Mesenchymal stem cell (in vitro differentiated cells and primary cell): ENCODE data around the gene MELK. TPM values are rescaled to one million over a fixed set of nuclear protein-coding genes. Genes with fewer than 3 reads are reported as not detected.
"Not testable (repeated sequence)": the region's sequence is repeated elsewhere in the genome, so short reads cannot be mapped to it uniquely, and the experiment has no call there.

Experiments used
- DNase-seq: peaks from one replicate; pipeline ENCODE4 v3.0.0-alpha.2; 2013
- H2AFZ ChIP-seq: one replicate; pipeline ENCODE4 v1.6.1; 2013; ENCODE audit warnings: low read depth, mild to moderate bottlenecking, control low read depth, inconsistent platforms, low read length, moderate library complexity
- H2AK5ac ChIP-seq: 2 replicates; pipeline ENCODE4 v1.6.1; 2013; ENCODE audit warnings: low read length, moderate library complexity, mild to moderate bottlenecking, inconsistent platforms; ENCODE audit not compliant: severe bottlenecking
- H2BK120ac ChIP-seq: one replicate; pipeline ENCODE4 v1.6.1; 2013; ENCODE audit warnings: low read depth, mild to moderate bottlenecking, inconsistent platforms, low read length, moderate library complexity
- H2BK12ac ChIP-seq, 2 experiments: one replicate each; pipeline ENCODE4 v1.6.1; 2013; ENCODE audit warnings: inconsistent platforms in 2 of 2, low read length in 2 of 2, mild to moderate bottlenecking in 2 of 2, moderate library complexity in 2 of 2, control low read depth in 1 of 2
- H2BK15ac ChIP-seq: one replicate; pipeline ENCODE4 v1.6.1; 2013; ENCODE audit warnings: mild to moderate bottlenecking, low read depth, inconsistent platforms; ENCODE audit not compliant: poor library complexity, severe bottlenecking
- H2BK5ac ChIP-seq: 2 replicates; pipeline ENCODE4 v1.6.1; 2013; ENCODE audit warnings: low read depth, mild to moderate bottlenecking, low read length, control low read depth, inconsistent platforms; ENCODE audit not compliant: poor library complexity, severe bottlenecking
- H3K14ac ChIP-seq, 2 experiments: one replicate each; pipeline ENCODE4 v1.6.1; 2013; ENCODE audit warnings: inconsistent platforms in 2 of 2, low read length in 2 of 2, control low read depth in 1 of 2, mild to moderate bottlenecking in 1 of 2, moderate library complexity in 1 of 2
- H3K18ac ChIP-seq, 2 experiments: one replicate each; pipeline ENCODE4 v1.6.1; 2013; ENCODE audit warnings: inconsistent platforms in 2 of 2, low read length in 2 of 2, control low read depth in 1 of 2, low read depth in 1 of 2, mild to moderate bottlenecking in 1 of 2
- H3K23ac ChIP-seq, 2 experiments: one replicate each; pipeline ENCODE4 v1.6.1; 2013; ENCODE audit warnings: inconsistent platforms in 2 of 2, low read length in 2 of 2, mild to moderate bottlenecking in 2 of 2, moderate library complexity in 2 of 2, control low read depth in 1 of 2
- H3K27ac ChIP-seq: 2 replicates; pipeline ENCODE4 v1.5.1; 2013; ENCODE audit warnings: mild to moderate bottlenecking, moderate library complexity, low read length, control low read depth, inconsistent platforms; ENCODE audit not compliant: poor library complexity, severe bottlenecking
- H3K27me3 ChIP-seq, 2 experiments: 2 replicates each; pipeline versions ENCODE4 v1.6.1 to v1.7.0; 2013; ENCODE audit warnings: low read length in 2 of 2, mild to moderate bottlenecking in 2 of 2, moderate library complexity in 2 of 2, control low read depth in 1 of 2, inconsistent platforms in 1 of 2; ENCODE audit not compliant: control insufficient read depth in 1 of 2, insufficient read depth in 1 of 2
- H3K36me3 ChIP-seq, 2 experiments: 2 replicates each; pipeline versions ENCODE4 v1.6.1 to v1.7.0; 2013; ENCODE audit warnings: low read length in 2 of 2, control low read depth in 1 of 2, inconsistent platforms in 1 of 2, low read depth in 1 of 2, mild to moderate bottlenecking in 1 of 2; ENCODE audit not compliant: insufficient read depth in 2 of 2, control insufficient read depth in 1 of 2
- H3K4ac ChIP-seq, 2 experiments: one replicate each; pipeline ENCODE4 v1.6.1; 2013; ENCODE audit warnings: inconsistent platforms in 2 of 2, low read length in 2 of 2, mild to moderate bottlenecking in 2 of 2, moderate library complexity in 2 of 2, control low read depth in 1 of 2, low read depth in 1 of 2
- H3K4me1 ChIP-seq: 2 replicates; pipeline ENCODE4 v1.6.1; 2013; ENCODE audit warnings: low read depth, low read length, control low read depth; ENCODE audit not compliant: control insufficient read depth, insufficient read depth
- H3K4me2 ChIP-seq: 2 replicates; pipeline ENCODE4 v1.6.1; 2013; ENCODE audit warnings: low read length, mild to moderate bottlenecking, inconsistent platforms; ENCODE audit not compliant: poor library complexity, severe bottlenecking
- H3K4me3 ChIP-seq, 2 experiments: 2 replicates each; pipeline versions ENCODE4 v1.5.1 to v1.7.0; 2013; ENCODE audit warnings: low read length in 2 of 2, mild to moderate bottlenecking in 2 of 2, control low read depth in 1 of 2, low read depth in 1 of 2; ENCODE audit not compliant: insufficient read depth in 1 of 2
- H3K79me1 ChIP-seq: replicated peaks from 2 replicates; pipeline ENCODE4 v1.6.1; 2013; ENCODE audit warnings: mild to moderate bottlenecking, control low read depth, low read length, inconsistent platforms; ENCODE audit not compliant: poor library complexity, severe bottlenecking
- H3K9ac ChIP-seq: 2 replicates; pipeline ENCODE4 v1.7.0; 2013; ENCODE audit warnings: mild to moderate bottlenecking, low read length, moderate library complexity
- H3K9me3 ChIP-seq: 2 replicates; pipeline ENCODE4 v1.7.0; 2013; ENCODE audit warnings: mild to moderate bottlenecking, low read length; ENCODE audit not compliant: control insufficient read depth
- H4K8ac ChIP-seq: one replicate; pipeline ENCODE4 v1.6.1; 2013; ENCODE audit warnings: inconsistent platforms, mild to moderate bottlenecking, low read length, moderate library complexity
- H4K91ac ChIP-seq: one replicate; pipeline ENCODE4 v1.6.1; 2013; ENCODE audit warnings: mild to moderate bottlenecking, low read length, inconsistent platforms
- WGBS: methylation state at CpG from one replicate; pipeline ENCODE4 v1.1.7; 2013; ENCODE audit warnings: mixed read lengths; 5-methylcytosine and 5-hydroxymethylcytosine counted together
- polyA plus RNA-seq, 2 experiments: library from polyadenylated mRNA; stranded (reverse); fragments of 200-250 nt; gene quantifications; one replicate each; pipeline ENCODE4 v1.2.3, GENCODE V29; 2013

MELK gene
- 10.9 TPM for polyA plus RNA-seq (2013, experiment 1 of 2)
- polyA plus RNA-seq (2013, experiment 2 of 2), result 11.1 TPM

DNA sequence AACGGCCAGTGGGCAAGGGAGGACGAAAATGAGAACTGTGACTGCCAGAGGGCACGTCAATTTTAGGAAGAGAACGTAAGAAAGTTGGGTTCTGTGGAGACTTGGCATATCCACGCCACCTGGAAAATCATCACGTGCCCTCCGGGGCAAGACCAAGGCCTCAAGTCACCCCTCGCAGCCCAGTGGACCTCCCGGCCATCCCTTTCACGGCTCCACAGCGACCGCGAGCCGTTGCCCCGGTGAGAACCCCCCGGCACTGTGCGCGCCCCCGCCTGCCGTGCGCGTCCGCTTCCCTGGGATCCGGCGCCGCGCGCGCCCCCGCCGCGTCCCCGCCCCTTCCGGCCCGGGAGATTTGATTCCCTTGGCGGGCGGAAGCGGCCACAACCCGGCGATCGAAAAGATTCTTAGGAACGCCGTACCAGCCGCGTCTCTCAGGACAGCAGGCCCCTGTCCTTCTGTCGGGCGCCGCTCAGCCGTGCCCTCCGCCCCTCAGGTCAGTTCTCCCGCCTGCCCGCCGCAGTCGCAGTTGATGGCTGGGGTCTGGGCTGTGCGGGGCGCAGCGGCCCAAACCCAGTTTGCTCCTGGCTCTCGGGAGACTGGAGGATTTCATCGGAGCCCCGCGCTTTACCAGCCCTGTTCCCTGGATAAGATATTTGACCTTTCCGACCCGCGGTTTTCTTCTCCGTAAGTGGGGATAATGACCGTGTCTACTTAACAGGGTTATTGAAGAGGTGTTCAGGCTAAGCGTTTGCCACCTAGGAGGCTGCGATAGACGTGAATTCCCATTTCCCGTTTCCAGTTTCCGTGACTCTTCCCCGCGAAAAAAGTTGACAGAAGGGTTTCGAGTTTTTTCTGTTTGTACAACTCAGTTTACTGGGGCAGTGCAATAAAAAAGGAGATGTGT is at the start of gene MELK:
MELK (plus strand) TSS at position 381 of the 904 bp plus-strand sequence. CDS start 8,787 bp downstream, outside the sequence.
- Histone ChIP-seq H2AFZ (peak within 1 kb of the TSS; percentile 95), H3K27me3 (no peaks in the 10 kb centered on the region), H3K79me1 (no peaks in the 10 kb centered on the region), H2BK12ac (peak within 1 kb of the TSS; percentile 65 to 90), H3K18ac (peak within 1 kb of the TSS; percentile 60 to 81), H2BK5ac (peak within 1 kb of the TSS; percentile 51), H3K36me3 (no peaks in the 10 kb centered on the region), H2AK5ac (peak within 1 kb of the TSS; percentile 69), H2BK15ac (peak within 1 kb of the TSS; percentile 3), H3K14ac (peak within 1 kb of the TSS in 1 of 2 experiments; percentile 87), H3K4me2 (peak within 1 kb of the TSS; percentile 87), H4K8ac (peak within 1 kb of the TSS; percentile 97), H3K27ac (peak within 1 kb of the TSS; percentile 49), H3K23ac (peak within 1 kb of the TSS in 1 of 2 experiments; percentile 85), H3K9ac (peak within 1 kb of the TSS; percentile 96), H3K4me1 (peaks cover 3% of the 10 kb centered on the region), H3K9me3 (no peaks in the 10 kb centered on the region), H4K91ac (peak within 1 kb of the TSS; percentile 77), H3K4me3 (peak within 1 kb of the TSS; percentile 93 to 96), H2BK120ac (no peak within 1 kb of the TSS), H3K4ac (peak within 1 kb of the TSS; percentile 83 to 92)
- peak; percentile 81 for DNase-seq
- under 1% methylated on average over 72 of the region's 74 CpGs for WGBS

- no peak overlapping the region for H2AK5ac ChIP-seq
- H4K91ac ChIP-seq, result no peak overlapping the region
- H3K4ac ChIP-seq, result no peak overlapping the region
- no peak overlapping the region for H3K14ac ChIP-seq
- H3K27ac ChIP-seq, result no peak overlapping the region
- H3K79me1 ChIP-seq, result no peaks in the 10 kb centered on the region
- no peak overlapping the region for H3K9ac ChIP-seq
- no peak overlapping the region for H3K4me2 ChIP-seq
- no peak overlapping the region for H2BK12ac ChIP-seq
- H2AFZ ChIP-seq, result no peak overlapping the region
- no peak overlapping the region for H4K8ac ChIP-seq
- DNase-seq, result no peak
- H3K4me1 ChIP-seq, result no peaks in the 10 kb centered on the region
- H2BK15ac ChIP-seq, result no peak overlapping the region
- H3K18ac ChIP-seq, result no peak overlapping the region
- 87% methylated on average over 1 of the region's 2 CpGs for WGBS
- no peak overlapping the region for H3K4me3 ChIP-seq
- H3K27me3 ChIP-seq, result peaks cover 9 to 15% of the 10 kb centered on the region in 2 experiments
- no peak overlapping the region for H3K23ac ChIP-seq
- H2BK5ac ChIP-seq, result no peak overlapping the region
- no peaks in the 10 kb centered on the region for H3K36me3 ChIP-seq
- H2BK120ac ChIP-seq, result no peak overlapping the region
- H3K9me3 ChIP-seq, result no peaks in the 10 kb centered on the region
These were observed 42.5 kb upstream of the MELK start for GRCh38 chr9:36530224-36530623.

- Histone ChIP-seq H3K4me3 (no peak overlapping the region), H3K9me3 (no peaks in the 10 kb centered on the region), H4K91ac (no peak overlapping the region), H2BK120ac (no peak overlapping the region), H2BK5ac (no peak overlapping the region), H3K27ac (no peak overlapping the region), H4K8ac (no peak overlapping the region), H3K14ac (no peak overlapping the region), H3K79me1 (no peaks in the 10 kb centered on the region), H2BK12ac (no peak overlapping the region), H3K18ac (no peak overlapping the region), H3K9ac (no peak overlapping the region), H2AK5ac (no peak overlapping the region), H3K4ac (no peak overlapping the region), H3K27me3 (peaks cover 9 to 11% of the 10 kb centered on the region in 2 experiments), H3K4me2 (no peak overlapping the region), H3K4me1 (no peaks in the 10 kb centered on the region), H3K36me3 (no peaks in the 10 kb centered on the region), H2AFZ (no peak overlapping the region), H2BK15ac (no peak overlapping the region), H3K23ac (peak overlapping the region in 1 of 2 experiments; percentile 80)
- WGBS, result 73% methylated on average over 3 of the region's 3 CpGs
- no peak for DNase-seq
These were observed 40.3 kb upstream of the MELK start for GRCh38 chr9:36532353-36532752.

DNA sequence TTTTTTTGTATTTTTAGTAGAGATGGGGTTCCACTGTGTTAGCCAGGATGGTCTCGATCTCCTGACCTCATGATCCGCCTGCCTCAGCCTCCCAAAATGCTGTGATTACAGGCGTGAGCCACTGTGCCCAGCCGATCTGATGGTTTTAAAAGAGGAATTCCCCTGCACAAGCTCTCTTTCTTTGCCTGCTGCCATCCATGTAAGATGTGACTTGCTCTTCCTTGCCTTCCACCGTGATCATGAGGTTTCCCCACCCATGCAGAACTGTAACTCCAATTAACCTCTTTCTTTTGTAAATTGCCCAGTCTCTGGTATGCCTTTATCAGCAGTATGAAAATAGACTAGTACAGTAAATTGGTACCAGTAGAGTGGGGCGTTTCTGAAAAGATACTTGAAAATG is 39.0 kb upstream of the MELK start:
- H3K79me1 ChIP-seq, H4K91ac ChIP-seq, H2AK5ac ChIP-seq, H3K36me3 ChIP-seq, H4K8ac ChIP-seq, H3K4me1 ChIP-seq, H3K4ac ChIP-seq, H2BK12ac ChIP-seq, H2BK15ac ChIP-seq, H3K18ac ChIP-seq, H3K4me2 ChIP-seq, H2BK5ac ChIP-seq, DNase-seq, H2BK120ac ChIP-seq, H3K14ac ChIP-seq, H3K9me3 ChIP-seq, H3K27ac ChIP-seq, H3K4me3 ChIP-seq, H3K23ac ChIP-seq, H2AFZ ChIP-seq, H3K9ac ChIP-seq: not testable (repeated sequence)
- 90% methylated on average over 5 of the region's 6 CpGs for WGBS
- peaks cover 9 to 11% of the 10 kb centered on the region in 2 experiments for H3K27me3 ChIP-seq
